ENCODE results near the gene MRTFB.

DNA sequence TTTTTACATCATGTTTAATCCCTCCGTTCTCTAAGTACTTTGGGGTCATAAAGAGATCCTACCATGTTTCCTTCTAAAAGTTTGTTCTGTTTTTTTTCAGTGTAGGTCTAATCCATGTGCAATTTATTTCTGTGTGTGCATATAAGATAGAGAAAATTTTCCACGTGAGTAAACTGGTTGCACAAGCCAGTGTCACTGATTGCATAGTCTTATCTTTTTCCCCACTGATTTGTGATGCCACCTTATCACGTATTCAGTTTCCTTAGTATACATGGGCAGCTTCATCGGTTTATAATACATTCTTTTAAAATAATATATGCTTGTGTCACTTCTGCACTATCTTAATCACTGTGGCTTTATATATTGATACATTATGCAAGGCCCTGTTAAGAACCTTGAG lies 49.2 kb downstream of the MRTFB start:
- TF ChIP-seq TAF15 (IDR thresholded peaks at IDR 0.05; ENCODE audit: low read depth, low read length, poor library complexity, severe bottlenecking) (no peak), ARNTL (CRISPR knock-in tag; IDR thresholded peaks at IDR 0.05) (no peak), POLR2A (IDR thresholded peaks at IDR 0.05; ENCODE audit: insufficient read depth in 1 of 2, low read depth in 2 of 2, low read length in 2 of 2) (no peak), GTF2F1 (IDR thresholded peaks at IDR 0.05; ENCODE audit: low read length) (no peak)
- TF ChIP-seq, protein P1, sequence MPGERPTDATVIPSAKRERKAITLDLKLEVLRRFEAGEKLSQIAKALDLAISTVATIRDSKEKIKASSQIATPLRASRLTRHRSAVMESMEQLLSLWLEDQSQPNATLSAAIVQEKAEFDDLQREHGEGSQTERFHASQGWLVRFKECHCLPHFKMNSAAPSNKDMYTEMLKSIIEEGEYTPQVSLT (CRISPR knock-in tag; IDR thresholded peaks at IDR 0.05; ENCODE audit: borderline replicate concordance, low read depth), result no peak
- TF ChIP-seq, protein P2, sequence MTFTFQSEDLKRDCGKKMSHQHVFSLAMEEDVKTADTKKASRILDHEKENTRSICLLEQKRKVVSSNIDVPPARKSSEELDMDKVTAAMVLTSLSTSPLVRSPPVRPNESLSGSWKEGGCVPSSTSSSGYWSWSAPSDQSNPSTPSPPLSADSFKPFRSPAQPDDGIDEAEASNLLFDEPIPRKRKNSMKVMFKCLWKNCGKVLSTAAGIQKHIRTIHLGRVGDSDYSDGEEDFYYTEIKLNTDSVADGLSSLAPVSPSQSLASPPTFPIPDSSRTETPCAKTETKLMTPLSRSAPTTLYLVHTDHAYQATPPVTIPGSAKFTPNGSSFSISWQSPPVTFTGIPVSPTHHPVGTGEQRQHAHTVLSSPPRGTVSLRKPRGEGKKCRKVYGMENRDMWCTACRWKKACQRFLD (CRISPR knock-in tag; IDR thresholded peaks at IDR 0.05; ENCODE audit: borderline replicate concordance), result no peak
- TF ChIP-seq, protein P3, sequence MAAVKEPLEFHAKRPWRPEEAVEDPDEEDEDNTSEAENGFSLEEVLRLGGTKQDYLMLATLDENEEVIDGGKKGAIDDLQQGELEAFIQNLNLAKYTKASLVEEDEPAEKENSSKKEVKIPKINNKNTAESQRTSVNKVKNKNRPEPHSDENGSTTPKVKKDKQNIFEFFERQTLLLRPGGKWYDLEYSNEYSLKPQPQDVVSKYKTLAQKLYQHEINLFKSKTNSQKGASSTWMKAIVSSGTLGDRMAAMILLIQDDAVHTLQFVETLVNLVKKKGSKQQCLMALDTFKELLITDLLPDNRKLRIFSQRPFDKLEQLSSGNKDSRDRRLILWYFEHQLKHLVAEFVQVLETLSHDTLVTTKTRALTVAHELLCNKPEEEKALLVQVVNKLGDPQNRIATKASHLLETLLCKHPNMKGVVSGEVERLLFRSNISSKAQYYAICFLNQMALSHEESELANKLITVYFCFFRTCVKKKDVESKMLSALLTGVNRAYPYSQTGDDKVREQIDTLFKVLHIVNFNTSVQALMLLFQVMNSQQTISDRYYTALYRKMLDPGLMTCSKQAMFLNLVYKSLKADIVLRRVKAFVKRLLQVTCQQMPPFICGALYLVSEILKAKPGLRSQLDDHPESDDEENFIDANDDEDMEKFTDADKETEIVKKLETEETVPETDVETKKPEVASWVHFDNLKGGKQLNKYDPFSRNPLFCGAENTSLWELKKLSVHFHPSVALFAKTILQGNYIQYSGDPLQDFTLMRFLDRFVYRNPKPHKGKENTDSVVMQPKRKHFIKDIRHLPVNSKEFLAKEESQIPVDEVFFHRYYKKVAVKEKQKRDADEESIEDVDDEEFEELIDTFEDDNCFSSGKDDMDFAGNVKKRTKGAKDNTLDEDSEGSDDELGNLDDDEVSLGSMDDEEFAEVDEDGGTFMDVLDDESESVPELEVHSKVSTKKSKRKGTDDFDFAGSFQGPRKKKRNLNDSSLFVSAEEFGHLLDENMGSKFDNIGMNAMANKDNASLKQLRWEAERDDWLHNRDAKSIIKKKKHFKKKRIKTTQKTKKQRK (IDR thresholded peaks at IDR 0.05; ENCODE audit: low read length), result no peak

All from HepG2 (cell line).